ENCODE data around the gene RAD50.

RAD50 gene

DNA sequence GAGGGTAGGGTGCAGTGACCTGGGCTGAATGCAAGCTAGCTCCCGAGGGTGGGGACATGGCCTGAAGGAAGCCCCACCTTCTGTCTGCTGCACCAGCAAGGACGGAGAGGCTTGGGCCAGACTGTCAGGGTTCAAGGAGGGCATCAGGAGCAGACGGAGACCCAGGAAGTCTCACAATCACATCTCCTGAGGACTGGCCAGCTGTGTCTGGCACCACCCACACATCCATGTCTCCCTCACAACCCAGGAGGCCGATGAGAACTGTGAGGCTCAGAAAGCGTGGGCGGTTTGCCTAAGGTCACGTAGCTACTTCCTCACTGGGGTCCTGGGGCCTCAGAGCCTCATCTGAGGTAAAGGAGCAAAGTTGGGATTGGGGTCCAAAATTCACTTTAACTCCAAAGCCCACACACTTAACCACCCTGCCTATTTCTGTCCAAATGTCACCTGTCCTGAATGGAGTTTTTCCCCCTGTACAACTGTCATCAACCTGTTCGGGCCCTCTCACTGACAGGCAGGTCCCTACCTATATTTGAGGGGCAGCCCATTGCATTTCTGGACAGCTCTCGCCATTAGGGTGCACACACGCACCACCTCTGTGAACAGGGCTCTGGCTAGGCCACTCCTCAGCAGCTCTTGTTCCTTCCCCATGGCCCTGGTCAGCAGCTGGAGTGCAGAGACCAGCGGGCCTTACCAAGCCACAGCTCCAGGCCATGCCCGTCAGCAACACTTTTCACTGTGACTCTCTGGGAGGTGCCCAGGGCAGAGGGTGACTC, 104.6 kb downstream of the RAD50 start:
- DNase-seq (ENCODE audit: low read depth) = no peak

DNA sequence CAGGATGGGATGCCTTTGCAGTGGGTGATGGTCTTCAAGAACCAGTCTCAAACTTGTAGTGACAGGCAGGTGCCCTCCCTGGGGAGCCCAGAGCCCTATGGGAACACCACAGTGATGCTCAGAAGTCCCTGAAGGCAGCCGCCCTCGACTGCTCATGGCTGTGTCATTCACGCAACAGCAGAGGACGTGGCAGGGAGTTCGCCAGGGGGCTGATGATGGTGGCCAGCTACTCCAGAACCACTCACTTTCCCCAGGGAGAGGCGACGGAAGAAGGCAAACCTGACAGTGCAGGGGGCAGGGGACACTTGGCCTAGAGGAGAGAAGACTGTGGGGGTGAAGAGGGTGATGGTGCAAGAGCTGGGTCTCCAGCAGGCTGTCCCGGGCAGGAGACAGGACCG, 105.2 kb downstream of the RAD50 start:
- DNase-seq (ENCODE audit: low read depth) = no peak

DNA sequence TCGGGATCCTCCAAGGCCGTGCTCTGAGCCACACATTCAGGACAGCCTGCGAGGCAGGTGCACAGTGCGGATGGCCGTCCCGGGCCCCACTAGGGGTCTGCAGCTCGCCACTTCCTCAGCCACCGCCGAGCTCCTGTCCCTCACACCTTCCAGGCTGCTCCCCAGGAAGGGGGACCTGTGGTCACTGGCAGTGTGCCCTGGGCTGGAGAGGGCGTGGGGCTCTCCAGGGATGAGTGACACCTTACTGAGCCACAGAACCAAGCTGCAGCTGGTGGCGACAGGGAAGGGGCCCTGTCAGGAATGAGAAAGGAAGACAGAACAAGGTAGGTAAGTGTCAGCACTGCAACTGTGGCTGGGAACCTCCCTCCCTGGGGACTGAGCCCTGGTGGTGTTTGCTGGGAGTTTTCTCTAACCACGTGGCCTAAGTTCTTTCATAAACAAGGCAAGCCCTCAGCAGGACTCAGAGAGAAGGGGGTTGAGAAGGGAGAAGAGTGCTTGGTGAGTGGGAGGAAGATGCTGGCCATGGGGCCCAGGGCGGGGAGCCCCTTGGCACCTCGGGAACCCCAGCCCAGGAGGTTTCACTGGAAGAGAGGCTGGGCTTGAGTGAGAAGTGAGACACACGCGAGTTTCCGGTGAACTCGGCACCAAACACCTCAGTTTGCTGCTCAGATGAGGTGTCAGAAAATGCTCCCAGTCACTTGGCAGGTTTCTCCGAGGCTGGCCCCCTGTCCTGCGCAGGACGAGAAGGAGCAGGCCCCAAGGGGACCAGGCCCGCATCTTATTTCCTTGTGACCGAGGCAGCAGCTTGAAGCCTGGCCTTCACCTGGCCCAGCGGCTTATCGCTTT, 106.4 kb downstream of the RAD50 start:
- no peak for DNase-seq (ENCODE audit: low read depth)

DNA sequence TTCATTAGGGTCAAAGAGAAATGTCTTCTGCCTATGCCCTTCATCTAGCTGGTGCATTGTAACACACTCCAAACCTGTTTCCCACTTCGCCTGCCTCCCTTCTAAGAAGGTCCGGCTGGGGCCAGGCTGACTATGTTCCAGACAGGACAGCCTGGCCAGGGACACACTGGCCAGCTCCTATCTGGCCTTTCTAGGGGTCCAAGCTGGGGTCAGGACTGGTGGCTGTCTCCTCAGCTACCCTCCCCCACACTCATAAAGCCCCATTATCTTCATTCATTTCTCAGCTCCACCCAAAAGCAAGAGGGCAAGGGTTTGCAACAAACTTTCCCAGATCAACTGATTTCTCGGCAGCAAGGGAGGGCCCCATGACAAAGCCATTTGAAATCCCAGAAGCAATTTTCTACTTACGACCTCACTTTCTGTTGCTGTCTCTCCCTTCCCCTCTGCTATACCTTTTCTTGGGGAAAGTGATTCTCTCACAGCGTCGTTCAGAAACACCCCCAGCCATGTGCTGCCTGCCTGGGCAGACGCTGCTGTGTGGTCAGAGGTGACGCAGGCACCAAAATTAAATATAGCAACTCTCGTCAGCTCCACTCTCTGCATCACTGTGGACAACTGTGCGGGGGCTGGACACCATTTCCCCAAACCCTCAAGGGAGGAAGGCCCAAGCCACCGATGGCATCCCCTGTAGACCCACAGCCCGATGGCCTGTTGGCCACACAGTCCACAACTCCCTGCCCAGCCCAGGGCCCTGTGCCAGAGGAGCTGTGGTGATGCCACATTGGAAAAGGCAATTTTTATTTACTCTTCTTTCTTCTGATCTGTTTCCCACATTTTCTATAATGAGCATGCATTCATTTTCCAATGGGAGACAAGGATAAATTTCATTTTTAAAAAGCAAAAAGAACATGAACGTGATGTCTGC, 107.3 kb downstream of the RAD50 start:
- DNase-seq (ENCODE audit: low read depth) = no peak

DNA sequence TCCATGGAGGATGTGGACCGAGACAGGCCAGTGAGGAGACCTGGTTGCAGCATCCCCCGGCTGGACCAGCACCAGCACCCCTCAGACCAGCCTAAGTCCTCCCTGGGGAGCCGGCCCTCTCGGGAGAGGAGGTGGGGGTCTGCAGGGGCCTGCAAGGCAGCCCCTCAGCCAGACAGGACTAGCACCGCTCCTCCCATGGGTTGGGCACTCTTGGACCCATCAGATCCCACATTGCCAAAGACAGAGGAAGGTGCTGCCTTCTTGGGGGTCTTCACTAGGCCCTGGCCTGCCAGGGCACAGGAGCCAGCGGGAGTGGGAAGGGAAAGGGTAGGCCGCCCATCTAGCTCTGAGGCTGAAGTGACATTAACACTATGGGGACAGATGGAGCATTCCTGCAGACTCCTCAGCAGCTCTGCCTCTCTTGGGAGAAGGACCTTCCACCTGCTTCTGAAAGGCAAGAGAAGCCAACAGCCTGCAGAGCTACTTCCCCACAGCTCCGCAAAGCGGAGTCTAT, 108.0 kb downstream of the RAD50 start:
- no peak for DNase-seq (ENCODE audit: low read depth)

DNA sequence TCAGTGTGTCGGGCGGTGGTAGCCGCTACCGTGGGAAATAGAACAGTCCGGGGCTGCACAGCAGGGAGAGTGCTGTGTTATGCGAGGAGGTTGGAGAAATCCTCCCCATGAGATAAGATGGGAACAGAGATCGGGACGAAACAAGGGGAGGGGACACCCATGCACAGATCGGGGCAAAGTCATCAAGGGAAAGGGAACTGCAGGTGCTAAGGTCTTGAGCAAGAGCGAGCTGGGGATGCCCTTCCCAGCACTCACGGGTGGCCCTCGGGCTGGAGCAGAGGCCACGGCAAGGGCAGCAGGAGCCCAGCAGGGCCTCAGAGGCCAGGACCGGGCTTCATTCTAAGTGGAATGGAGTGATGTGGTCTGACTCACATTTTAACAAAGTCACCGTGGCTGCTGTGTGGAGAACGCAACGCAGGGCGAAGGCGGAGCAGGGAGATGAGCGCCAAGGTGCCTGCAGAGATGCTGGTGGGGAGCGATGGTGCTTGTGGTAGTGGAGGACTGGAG, 108.8 kb downstream of the RAD50 start:
- no peak for DNase-seq (ENCODE audit: low read depth)

DNA sequence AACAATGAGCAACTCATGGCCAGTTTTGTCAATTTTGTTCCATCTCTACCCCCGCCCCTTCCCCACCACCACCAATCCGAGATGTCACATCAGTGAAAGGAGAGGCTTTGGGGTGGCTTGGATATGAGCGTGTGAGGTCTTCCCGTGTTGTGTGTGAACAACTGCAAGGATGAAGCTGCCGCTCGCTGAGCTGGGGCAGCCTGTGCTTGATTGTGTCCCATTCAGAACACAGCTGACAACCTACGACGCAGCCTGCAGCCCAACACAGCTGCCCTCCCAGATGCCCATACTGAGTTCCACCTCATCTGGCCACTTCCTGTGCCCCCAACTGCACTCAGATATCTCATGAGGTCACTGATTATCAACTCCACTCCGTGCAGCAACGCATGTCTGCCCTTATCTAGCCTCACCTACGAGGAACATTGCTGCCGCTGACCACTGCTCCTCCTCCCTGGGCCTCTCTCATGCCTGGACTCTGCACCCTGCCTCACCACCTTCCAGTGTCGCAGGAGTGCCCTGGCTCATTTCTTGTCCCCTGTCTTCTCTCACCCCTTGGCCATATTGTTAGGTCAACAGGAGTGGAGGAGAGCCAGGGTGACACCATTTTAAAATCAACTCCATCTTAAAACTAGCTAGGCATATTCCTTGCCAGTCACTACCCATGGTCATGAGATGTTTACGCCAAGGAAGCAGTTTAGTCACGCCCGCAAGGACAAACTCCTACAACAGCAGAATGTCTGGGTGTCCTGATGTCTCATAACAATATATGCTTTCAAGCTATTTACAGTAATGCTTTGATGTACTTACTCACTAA, 109.7 kb downstream of the RAD50 start:
- no peak for DNase-seq (ENCODE audit: low read depth)

DNA sequence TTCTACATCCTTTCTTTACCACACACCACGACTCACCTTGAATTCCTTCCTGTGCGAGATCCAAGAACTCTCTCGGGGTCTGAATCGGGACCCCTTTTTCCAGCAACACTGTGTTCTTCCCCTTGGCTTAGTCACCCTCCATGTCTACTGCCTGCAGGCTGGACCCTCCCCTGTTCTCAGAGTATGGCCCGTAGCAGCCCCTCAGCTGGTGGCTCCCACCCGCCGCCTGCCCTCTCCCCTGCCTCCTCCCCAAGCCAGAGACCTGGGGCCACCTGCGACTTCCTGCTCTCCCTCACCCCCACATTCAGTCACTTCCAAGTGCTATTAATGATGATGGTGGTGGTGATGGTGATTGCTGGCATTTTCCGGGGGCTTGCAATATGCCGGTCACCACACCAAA, 110.5 kb downstream of the RAD50 start:
- DNase-seq (ENCODE audit: low read depth) = no peak

DNA sequence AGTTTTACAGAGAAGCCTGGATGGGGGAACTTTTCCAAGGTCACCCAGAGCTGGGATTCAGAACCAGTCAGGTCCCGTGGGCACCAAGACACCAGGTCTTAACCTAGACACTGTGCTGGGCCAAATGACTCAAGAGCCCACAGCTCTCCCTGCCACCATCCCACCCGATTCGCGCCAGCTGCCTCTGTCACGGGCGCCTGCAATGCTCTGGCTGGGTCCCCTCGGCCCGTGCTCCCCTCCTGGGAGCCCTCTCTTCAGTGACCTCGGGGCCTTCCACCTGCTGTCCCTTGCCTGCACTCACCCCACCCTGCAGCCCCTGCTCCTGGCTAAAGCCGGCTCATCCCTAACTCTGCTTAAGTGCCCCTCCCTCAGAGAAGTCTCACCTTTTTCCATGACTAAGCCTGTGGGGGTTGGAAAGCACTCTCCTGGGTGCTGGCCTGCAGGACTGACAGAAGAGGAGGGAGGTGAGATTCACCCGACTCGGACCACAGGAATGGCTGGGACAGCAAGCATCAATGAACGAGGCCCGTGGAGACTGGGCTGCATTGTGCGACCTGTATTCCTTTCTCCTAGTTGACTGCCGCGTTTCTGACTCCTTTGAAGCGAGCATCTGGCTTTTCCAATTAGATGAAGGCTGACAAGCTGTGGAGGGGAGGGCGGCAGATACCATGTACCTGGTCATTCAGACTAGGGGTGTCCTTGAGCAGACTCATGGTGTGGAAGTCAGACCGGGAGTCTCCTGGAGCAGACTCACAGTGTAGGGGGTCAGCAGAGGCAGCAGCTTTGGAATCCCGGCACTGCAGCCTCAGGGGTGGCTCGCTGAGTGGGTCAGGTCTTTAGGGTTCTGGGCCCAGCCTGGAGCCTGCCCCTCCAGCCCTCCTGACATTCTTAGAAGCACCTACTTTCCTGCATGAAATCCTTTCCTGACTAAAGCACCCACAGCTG, 111.3 kb downstream of the RAD50 start:
- no peak for DNase-seq (ENCODE audit: low read depth)

DNA sequence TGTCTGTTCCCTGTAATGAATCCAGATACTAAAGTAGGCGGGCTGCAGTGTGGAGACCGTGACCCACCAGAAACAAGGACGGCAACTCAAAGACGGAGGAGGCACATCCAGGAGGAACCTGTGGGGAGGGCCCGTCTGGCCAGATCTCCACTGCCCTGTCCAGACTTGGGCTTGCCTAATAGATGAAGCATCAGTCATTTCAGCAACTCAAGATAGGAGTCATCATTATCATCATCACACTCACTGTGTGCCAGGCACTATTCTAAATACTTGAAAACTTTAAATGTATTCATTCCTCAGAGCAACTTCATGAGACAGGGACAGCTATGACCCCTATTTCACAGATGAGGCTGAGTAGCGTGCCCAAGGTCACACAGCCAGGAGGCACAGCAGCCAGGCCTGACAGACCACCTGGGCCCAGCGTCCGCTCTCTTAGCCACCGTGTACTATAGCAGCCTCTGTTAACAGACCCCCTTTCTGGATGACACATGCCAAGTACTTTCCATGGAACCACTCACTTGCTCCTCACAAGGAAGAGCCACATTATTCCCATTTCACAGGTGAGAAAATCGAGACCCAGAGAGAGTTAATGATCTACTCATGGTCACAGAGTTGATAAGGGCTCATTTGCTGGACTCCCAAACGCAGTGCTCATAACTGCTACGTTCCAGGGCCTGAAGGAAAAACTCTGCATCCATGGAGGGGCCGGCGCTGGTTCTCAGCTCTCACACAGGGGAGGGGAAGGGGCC, 112.1 kb downstream of the RAD50 start:
- DNase-seq (ENCODE audit: low read depth) = no peak

DNA sequence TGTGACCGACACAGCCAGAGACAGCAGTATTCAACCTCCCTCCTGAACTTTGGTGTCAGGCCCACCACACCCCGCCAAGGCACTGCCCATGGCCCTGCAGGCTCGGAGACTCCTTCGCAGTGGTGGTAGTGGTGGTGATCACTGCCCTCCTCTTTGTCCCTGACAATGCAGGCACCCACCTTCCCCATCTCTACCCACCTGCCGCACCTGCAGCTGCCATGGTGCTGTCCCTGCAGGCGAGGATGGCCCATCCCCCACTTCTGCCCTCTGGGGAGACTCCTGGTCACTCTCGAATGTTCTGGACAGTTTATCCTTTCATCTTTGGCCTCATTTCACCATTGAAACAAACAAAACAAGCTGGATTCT, 112.7 kb downstream of the RAD50 start:
- no peak for DNase-seq (ENCODE audit: low read depth)

DNA sequence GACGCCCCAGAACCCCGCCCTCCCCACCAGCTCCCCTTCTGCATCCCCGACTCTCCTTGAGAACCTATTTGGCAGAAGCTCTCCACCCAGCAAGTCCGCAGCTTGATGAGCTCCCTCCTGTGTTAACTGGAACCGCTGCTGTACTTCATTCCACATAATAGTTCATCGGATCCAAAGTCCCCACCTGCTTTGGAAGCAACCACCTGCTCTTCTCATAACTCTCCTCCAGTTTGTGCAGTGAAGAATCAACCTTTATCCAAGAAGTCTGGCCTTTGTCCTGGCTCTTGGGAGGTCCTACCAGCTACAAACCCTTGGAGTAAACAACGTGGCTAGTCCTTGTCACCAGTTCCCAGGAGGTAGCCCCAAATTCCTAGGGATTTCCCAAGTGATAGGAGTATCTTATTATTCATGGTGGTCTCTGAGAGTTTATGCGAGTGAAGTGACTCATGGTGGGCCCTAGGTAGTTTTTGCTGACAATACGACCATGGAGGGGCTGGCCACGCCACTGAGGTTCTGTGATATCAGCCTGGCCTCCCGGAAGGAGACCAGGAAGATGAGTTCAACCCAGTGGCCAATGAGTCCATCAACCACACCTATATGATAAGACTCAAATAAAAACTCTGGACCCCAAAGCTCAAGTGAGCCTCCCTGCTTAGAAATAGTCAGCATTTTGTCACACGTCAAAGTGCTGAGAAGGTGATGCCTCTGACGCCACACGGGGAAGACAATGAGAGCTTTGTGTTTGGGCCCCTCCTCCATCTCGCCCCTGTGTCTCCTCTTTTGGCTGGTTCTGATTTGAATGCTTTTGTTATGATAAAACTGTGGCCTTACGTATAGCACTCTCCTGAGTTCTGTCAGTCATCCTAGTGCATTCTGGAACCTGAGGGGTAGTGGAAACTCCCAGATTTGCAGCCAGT, 113.4 kb downstream of the RAD50 start:
- no peak for DNase-seq (ENCODE audit: low read depth)

DNA sequence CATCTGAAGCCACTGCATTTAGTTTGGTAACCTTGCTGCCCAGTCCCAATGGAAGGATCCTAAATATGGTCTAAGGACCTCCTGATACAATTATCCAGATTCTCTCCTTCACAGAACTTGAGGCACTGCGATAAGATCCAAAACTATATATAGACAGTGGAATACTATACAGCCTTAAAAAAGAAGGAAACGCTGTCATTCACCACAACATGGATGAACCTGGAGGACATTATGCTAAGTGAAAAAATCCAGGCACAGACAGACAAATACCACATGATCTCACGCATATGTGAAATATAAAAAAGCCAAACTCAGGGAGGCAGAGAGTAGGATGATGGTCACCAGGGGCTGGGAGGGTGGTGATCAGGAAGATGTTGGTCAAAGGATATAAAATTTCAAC, 114.2 kb downstream of the RAD50 start:
- no peak for DNase-seq (ENCODE audit: low read depth)

DNA sequence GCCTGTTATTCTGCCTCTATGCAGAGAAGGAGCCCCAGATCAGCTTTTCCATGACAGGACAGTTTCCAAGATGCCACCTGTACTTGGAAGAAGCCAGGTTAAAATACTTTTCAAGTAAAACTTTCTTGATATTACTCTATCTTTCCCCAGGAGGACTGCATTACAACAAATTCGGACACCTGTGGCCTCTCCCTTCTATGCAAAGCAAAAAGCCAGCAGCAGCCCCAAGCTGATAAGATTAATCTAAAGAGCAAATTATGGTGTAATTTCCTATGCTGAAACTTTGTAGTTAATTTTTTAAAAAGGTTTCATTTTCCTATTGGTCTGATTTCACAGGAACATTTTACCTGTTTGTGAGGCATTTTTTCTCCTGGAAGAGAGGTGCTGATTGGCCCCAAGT, 116.7 kb downstream of the RAD50 start:
- no peak for DNase-seq (ENCODE audit: low read depth)

DNA sequence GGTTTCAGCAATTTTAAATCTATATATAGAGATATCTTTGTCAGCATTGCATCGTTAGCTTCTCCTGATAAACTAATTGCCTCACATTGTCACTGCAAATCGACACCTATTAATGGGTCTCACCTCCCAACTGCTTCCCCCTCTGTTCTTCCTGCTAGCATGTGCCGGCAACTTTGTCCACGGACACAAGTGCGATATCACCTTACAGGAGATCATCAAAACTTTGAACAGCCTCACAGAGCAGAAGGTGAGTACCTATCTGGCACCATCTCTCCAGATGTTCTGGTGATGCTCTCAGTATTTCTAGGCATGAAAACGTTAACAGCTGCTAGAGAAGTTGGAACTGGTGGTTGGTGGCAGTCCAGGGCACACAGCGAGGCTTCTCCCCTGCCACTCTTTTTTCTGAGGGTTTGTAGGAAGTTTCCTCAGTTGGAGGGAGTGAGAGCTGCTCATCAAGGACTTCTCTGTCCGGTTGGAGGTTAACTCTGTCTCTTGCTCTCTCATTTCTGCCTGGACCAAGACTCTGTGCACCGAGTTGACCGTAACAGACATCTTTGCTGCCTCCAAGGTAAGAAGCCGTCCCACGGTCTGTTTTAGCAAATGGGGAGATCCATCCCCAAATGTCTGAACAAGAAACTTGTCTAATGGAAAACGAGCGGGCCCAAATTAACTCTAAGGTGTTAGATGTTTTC, 117.3 kb downstream of the RAD50 start, which contains the start of gene IL4:
TSS of gene IL4 (plus strand) at position 51 of the 692 bp plus-strand sequence. CDS start at position 113, 62 bp downstream.
- DNase-seq (ENCODE audit: low read depth) = no peak

DNA sequence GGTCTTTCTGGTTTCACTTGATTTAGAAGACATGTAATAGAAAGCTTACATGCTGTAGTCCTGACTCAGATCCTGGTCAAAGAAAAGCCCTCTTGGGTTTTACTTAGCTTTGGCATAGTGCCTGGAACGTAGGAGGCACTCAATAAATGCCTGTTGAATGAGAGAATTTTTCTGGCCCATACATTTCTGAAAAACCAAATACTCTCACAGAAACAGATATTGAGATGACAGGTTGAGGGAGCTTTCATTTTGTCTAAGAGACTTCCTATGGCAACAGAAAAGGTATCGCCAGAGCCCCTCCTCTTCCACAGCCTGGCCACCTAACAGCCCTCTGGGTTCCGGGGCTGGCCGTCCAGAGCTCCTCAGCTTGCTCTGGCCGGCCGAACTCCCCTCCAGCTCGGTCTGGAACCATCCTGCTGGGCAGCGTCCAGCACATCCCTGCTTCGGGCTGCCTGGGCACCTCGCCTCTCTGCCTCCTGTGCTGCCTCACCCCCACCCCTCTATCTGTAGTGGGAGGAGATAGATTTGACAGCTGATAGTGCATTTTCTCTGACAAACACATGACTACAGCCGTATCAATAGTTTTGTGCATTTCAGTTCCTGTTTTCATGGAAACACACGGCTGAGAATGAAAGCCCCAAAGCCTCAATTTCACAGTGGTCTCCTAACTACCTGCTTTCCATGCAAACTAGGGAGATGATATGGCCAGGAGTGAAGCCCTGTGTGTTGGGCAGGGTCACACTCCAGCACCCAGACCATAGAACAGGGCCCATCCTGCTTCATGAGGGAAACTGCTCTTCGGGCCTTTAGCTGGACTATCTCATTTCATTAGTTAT, 118.1 kb downstream of the RAD50 start:
- DNase-seq (ENCODE audit: low read depth) = no peak
